B cell (primary cell): Measurements from ENCODE around the gene NREP.

Experiments
- EZH2 ChIP-seq: IDR thresholded peaks from 2 replicates; pipeline ENCODE4 v1.6.1; 2012; ENCODE audit warnings: borderline replicate concordance, low read depth, mild to moderate bottlenecking, moderate library complexity, low read length; ENCODE audit not compliant: insufficient read depth, poor library complexity, severe bottlenecking
- TF ChIP-seq, protein P1 (sequence below): fragments of 200-600 bp; IDR thresholded peaks from one replicate; pipeline ENCODE4 v1.8.0; 2022; ENCODE audit warnings: antibody characterized with exemption, mild to moderate bottlenecking

DNA sequence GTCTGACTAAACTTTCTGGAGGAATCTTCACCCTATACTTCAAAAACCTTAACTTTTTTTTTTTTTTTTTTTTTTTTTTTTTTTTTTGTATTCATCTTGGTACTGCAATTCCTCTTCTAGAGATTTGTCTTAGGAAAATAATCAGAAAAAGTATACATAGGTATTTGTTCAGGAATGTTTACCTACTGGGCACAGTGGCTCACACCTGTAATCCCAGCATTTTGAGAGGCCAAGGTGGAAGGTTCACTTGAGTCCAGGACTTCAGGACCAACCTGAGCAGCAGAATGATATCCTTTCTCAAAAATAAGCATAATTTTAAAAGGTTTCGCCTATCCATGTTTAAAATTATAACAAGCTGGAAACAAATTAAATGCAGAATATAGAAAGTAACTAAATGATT, 33.3 kb upstream of the NREP start:
- TF ChIP-seq, protein P1, sequence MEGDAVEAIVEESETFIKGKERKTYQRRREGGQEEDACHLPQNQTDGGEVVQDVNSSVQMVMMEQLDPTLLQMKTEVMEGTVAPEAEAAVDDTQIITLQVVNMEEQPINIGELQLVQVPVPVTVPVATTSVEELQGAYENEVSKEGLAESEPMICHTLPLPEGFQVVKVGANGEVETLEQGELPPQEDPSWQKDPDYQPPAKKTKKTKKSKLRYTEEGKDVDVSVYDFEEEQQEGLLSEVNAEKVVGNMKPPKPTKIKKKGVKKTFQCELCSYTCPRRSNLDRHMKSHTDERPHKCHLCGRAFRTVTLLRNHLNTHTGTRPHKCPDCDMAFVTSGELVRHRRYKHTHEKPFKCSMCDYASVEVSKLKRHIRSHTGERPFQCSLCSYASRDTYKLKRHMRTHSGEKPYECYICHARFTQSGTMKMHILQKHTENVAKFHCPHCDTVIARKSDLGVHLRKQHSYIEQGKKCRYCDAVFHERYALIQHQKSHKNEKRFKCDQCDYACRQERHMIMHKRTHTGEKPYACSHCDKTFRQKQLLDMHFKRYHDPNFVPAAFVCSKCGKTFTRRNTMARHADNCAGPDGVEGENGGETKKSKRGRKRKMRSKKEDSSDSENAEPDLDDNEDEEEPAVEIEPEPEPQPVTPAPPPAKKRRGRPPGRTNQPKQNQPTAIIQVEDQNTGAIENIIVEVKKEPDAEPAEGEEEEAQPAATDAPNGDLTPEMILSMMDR: no peak
- TF ChIP-seq EZH2: no peak
